HG03558 (cell line): Measurements from ENCODE around the gene CACNA1I.

Experiments used
- ATAC-seq: cut with Tn5 transposase; IDR thresholded peaks from one replicate; pipeline ENCODE4 v1.9.1; 2021; ENCODE audit warnings: moderate number of reproducible peaks; ENCODE audit not compliant: unreplicated experiment; ENCODE audit errors: extremely low read depth

CACNA1I gene

DNA sequence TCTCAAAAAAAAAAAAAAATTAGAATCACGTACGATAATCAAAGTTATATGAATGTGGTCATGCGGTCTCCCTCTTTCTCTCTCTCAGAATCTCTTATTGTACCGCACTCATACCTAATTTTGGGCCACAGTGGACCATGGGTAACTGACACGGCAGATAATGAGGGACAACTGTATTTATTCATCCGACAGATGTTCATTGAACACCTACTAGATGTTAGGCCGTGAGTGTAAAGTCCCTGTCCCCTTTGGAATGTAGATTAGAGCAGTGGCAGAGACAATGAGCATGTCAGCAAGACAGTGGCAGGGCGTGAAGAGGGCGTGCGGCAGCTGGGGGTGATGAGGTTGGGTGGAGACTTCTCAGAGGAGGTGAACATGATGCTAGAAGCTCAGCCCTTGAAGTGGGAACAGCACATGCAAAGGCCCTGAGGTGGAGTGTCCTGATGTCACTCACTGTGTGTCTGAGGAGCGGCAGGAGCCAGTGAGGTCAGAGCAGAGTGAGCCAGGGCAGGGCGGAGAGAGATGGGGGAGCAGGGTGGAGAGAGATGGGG lies 25.1 kb downstream of the CACNA1I start:
- ATAC-seq: no peak

DNA sequence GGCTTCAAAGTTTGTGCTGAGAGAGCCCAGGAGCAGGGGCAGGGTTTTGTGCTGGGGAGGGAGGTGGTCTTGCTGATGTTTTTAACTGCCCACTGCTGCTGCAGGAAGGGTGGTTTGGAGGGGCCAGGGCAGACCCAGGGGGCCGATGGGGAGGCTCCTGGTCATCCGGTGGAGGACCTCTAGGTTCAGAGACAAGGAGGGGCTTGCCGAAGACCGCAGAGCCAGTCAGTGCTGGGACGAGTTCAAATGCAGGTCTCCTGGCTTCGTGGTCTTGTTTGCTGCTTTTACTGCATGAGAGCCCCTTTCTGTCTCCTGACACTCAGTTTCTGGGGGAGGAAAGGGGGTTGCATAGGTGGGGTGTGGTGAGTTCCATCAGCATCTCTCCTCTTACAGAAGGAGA lies 26.0 kb downstream of the CACNA1I start:
- ATAC-seq: no peak

DNA sequence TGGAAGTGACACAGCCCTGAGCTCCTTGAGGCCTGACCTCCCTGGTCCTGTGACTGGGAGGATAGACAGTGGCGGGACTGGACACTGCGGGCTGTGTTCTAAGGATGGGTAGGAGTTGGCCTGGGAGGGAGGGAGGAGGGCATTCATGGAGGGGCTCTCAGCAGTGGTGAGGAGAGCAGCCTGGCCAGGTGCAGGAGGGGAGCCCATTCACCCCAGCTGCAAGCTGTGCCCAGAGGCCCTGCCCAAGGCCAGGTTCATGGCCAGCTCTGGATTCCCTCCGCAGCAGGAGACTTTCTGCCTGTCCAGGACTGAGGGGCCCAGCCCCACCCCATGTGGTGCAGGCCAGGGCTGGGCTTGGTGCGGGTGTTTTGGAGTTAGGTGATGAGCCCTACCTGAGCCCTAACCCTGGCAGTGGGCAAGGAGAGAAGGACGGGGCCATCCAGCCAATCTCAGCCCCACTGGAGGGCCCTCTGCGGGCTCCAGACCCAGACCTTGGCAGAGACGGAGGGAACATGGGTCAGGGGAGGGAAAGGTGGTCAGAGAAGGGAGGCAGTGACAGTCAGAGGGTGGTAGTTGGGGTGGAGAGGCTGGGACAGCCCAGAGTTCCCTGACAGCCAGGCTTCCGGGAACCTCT lies 26.8 kb downstream of the CACNA1I start:
- ATAC-seq: no peak

DNA sequence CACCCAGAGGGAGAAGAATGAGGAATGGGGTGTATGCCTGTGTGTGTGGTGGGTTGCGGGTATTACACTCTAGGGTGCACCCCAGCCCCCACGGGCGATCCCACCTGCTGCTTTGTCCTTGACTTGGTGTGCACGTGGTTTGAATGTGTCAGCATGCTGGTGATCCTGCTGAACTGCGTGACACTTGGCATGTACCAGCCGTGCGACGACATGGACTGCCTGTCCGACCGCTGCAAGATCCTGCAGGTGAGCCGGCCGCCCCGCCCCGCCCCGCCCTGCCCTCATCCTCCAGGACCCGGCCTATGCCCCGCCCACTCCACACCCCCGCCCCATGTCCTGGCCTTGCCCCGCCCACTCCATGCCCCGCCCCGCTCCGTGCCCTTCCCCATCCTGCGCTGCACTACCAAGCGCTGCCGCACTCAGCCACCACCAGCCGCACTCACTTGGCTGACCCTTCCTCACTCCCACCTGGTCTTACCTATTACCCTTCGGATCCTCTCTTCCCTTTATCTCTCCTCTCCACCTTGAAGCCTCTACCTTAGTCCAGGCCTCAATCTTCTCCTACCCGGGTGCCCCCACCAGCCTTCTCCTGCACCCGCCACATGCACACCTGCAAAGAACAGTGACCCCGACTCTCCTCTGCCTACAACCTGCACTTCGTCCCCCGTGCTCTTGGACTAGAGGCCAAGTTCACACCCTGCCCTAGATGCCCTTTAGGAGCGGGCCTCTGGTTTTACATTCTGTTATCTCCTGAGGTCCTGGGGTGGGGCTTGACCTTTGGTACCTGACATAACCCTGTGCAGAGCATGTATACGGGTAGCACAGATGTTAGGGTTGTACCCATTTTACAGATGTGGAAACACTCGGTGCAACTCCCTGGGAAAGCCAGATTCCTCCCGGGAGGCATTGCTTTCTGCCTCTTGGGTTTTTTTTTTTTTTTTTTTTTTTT lies 27.7 kb downstream of the CACNA1I start:
- no peak for ATAC-seq

DNA sequence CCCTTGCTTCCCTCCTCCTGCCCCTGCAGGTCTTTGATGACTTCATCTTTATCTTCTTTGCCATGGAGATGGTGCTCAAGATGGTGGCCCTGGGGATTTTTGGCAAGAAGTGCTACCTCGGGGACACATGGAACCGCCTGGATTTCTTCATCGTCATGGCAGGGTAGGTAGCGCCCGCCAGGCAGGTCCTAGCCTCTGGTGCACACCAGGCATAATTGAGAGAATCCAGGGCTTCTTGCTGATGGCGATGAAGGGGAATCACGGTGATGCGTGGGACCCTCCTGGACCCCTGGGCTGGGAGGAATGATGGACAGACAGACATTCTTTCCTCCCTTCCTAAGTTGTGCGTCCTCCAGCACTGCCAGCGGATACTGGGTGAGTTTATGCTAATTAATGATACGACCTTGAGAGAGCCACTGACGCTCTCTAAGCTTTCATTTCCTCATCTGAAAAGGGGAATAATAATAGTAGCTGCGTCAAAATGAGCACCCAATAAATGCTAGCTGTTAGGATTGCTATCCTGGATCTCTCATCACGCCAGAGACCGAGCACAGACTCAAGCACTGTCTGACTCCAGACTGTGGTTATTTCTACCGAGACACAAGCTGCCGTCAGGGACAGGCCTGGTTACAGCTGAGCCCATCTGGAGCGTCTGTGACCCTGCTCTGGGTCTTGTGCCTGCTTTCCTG lies 30.1 kb downstream of the CACNA1I start:
- no peak for ATAC-seq

DNA sequence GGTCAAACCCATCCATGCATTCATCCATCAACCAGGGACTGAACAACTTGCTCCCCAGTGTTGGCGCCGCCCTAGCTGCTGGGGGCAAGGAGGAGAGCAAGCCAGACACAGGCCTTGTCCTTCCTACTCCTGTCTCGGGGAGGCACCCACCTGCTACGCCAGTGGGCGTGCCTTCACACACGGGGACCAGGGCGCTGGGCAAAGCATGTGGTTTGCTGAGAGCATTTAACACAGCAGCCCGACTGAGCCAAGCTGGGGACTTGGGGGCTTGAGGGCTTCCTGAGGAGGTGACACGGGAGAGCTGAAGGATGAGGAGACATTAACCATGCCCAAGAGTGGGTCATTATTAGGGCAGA lies 30.6 kb downstream of the CACNA1I start:
- no peak for ATAC-seq

DNA sequence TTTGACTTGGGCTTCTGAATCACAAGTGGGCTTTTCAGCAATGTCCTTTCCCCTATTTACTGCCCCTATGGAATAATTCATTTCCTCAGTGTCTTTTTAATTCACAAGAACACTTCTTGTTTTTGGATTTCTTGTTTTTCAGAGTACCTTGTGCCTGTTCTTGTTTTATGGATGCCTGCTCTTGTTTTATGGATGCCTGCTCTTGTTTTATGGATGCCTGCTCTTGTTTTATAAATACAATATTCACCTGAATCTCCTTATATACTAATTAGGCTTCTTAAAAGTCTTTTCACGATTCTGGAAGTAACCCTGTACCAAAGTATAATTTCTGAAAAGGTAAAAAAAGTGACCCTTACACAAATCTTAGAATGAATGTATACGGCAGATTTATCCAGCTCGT lies 32.8 kb downstream of the CACNA1I start:
- no peak for ATAC-seq

DNA sequence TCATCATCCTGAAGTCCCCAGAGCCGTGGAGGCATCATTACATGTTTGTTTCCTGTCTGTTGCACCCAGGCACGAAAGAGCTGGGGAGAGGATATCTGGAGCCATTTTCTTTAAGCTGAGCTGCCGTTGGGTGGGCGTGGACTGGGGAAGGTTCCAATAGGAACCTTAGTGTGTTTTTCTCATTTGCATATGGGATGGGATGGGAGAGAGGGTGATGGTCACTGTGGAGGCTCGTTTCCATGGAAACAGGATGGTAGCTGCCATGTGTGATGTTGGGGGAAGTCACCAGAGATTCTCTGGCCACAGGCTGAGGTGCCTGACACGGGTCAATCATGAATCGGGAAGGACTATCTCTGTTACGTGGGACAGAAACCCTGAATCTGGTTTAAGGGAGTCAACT lies 39.7 kb downstream of the CACNA1I start:
- no peak for ATAC-seq

DNA sequence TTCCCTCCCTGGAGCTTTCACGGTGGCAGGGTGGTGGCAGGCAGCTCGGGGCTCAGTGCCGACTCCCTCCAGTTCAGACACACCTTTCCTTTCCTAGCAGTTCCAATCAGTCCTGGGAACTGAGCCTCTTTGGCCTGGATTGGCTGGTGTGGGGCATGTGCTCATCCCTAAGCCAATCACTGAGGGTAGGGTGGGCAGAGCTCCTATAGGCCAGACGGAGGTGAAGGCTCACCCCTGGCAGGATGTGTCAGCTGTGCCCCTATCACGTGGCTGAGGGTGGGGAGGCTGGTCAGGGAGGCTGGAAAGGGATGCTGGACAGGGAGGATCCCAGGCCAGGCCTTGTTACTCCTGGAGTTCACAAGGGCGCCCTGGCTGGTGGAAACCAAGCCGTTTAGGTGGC lies 40.2 kb downstream of the CACNA1I start:
- ATAC-seq: no peak

DNA sequence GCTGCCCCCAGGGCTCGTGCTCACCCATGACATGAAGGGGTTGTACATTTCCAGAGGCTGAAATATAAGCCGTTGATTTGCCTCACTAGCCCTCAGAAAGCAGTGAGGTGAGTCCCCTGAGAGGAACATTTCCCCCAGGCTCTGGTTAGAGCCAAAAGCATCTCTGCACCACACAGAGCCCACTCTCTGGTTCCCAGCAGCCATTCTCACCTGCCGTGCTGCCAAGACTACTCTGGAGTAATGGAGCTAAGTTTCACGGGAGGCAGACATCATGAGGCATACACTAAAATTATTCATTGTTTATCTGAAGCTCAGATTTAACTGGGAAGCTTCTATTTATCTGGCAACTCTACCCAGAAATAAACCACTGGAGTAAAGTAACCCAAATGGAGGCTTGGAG lies 40.8 kb downstream of the CACNA1I start:
- ATAC-seq: no peak

DNA sequence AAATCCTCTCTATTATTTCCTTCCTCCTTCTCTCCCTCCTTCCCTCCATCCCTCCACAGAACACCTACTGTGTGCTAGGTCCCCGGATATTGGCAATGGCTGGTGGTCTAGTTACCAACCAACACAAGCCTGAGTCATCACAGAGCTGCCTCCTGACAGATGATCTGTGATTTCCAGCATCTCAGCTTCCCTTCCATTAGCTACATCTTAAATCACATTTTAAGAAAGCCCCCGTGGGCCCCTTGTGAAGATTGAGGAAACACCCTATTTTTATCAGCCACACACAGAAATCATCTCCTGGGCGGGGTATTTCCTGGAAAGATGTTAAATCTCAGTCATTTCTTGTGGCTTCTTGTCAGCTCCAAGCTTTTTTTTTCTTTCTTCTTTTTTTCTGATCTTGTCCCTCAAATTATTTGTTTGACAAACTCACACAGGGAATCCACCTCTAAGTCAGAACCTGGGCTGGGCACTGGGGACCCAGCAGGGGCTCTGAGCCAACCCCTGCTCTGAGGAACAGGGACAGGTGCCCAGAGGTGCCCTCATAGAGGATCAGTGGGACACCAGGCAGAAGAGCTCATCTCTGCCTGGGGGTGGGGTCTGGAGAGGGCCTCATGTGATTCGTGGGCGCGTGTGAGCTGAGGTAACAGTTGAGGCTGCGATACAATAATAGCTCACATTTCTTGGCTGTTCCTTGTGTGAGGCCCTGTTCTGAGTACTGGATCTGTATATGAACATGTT lies 42.4 kb downstream of the CACNA1I start:
- ATAC-seq: no peak

DNA sequence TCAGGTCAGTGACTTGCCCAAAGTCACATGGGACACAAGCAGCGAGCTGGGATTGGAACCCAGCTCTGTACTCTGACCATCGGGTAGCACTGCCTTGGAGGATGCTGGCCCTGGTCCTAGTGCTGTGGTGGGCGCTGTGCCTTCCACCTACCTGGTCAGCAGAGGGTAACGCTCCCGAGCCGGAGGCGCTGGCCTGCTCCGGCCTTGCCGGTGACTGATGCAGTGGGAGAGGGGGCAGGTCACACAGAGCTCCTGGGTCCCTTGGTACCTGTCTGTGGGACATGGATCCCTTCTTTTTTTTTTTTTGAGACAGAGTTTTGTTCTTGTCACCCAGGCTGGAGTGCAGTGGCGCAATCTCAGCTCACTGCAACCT lies 43.0 kb downstream of the CACNA1I start:
- no peak for ATAC-seq

DNA sequence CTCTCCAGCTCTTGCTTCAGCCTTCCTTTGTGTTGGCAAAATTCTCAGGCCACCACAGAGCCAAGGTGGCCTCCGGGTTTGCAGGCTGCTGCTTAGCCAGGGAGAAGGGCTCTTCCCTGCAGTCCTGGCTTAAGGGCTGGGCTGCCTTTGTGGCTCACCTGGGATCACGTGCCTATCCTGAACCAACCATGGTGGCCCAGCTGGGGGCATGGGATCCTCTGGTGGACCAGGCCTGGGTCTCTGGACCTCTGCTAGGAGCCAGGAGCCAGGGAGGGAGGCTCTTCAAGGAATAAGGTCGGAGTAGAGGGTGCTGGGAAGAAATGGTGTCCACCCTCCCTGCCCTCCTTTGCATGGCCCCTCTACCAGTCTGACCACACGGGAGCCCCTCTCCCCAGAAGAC lies 43.9 kb downstream of the CACNA1I start:
- ATAC-seq: no peak

DNA sequence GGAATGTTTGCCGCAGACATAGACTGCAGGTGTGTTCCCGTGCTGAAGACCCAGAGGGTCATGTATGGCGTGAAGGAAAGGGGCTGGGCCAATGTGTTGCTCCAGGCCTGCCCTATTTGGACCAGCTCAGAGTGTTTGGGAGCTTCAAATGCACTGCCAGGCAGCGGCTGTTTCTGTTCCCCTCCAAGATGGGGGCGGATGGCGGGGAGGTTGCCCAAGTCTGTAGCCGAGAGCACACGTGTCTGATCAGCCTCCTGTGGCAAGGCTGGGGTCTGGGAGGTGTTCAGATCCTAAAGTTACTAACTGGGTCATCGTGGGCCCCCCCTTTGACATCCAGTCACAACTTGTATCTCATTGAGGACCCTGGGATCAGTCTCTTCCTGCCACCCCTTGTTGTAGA lies 45.5 kb downstream of the CACNA1I start:
- ATAC-seq: no peak

DNA sequence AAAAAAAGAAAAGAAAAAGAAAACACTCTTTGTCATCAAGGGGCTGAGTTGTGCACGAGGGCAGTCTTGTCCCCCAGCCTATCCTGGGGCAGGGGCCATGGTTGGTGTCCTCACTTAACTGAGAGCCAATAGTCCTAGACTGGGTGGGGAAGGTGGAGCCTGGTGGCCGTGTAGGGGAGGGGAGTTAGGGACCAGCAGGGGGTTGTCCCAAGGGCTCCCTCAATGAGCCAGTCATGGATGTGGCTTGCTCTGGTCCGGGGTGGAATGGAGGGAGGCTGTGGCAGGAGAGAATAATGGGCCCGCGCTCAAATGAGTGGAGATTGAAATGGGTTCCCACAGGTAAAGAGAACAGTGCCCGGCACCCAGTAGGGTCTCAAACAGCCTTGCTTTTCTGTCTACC lies 46.2 kb downstream of the CACNA1I start:
- ATAC-seq: no peak

DNA sequence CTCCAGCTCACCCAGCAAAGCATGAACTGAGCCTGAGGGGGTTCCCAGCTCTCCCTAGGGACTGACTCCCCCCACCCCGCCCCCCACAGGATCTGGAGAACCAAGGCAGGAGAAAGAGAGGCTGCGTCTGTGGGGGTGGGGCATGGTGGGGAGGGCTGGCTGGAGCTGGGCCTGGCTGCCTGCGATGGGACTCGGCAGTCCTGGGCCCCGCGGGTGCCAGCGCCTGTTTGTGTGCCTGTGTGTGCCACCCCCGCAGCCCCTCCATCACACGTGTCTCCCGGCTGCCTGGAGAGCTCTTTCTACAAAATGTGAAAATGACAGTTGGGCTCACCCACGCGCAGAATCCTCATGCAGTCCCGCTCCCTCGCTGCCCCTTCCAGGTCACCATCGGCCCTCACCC lies 46.8 kb downstream of the CACNA1I start:
- no peak for ATAC-seq

DNA sequence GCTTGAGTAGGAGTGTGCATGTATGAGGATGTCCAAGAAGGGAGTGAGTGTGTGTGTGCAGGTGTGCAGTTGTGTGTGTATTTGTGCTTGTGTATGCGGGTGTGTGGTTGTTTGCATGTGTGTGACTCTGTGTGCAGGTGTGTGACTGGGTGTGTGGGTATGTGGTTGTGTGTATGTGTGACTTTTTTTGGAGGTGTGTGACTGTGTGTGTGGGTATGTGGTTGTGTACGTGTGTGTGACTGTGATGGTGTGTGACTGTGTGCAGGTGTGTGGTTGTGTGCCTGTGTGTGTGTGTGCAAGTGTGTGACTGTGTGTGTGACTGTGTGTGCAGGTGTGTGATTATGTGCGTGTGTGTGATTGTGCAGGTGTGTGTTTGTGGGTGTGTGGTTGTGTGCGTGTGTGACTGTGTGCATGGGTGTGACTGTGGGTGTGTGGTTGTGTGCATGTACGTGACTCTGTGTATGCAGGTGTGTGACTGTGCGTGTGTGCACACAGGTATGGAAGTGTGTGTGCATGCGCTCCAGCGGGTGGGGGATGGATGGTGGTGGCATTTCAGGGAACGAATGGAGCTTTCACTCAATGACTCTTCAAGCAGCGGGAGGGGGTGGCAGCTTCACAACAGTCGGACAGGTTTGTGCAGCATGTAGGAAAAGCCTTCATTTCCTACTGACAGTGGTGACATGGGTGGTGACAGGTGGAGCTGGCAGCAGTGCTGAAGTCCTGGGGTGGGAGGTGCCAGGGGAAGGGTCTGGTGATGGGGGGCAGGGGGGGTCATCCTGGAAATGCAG lies 47.6 kb downstream of the CACNA1I start:
- ATAC-seq: no peak

DNA sequence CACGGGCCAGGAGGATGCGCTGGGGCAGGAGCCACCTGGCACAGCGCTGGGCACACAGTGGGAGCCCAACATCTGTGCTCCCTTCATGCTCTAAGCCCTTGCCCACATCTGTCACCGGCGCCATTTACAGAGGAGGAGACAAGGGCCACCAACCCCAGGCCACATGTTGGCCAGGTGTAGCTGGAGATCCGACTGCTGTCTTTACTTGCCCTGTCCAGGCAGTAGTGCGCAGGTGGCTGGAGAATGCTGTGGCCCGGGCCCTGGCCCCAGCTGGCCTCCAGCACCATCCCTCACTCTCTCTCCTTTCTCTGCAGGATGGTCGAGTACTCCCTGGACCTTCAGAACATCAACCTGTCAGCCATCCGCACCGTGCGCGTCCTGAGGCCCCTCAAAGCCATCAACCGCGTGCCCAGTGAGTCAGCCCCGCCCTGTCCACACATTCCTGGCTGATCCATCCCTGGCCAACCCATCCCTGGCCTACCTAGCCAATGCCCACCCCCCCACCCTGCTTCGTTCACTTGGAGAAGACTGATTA lies 48.5 kb downstream of the CACNA1I start:
- no peak for ATAC-seq

DNA sequence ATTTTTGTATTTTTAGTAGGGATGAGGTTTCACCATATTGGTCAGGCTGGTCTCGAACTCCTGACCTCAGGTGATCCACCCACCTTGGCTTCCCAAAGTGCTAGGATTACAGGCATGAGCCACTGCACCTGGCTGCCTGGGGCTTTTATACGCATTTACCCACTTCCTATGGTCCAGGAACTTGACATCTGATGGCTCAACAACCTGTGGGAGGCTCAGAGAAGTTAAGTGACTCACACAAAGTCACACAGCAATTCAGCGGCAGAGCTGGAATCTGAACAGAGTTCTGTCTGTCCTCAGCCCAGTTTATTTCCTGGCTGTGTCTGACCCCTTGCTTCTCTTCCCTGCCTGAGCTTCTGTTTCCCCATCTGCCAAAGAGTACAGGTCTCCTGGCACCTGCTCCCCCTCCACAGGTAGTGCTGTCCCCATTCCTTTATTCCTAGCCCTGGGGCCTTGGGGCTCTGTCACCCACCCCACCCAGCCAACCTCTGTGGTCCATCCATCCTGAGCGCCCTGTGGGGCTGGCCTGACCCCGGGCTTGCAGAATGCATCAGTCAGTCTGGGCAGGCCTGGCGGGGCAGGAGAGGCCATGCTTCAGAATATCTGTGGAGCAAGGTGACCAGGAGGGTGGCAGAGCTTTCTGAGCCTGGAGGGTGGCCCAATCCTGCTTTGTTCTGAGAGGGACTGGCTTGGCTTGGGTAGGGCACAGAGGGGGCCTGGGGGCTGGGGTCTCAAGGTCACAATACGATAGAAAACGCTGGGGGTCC lies 50.6 kb downstream of the CACNA1I start:
- ATAC-seq: no peak
